Right renal cortex interstitium (tissue), 3 donors: ENCODE results near the gene TULP4. TPM values are rescaled to one million over a fixed set of nuclear protein-coding genes. Genes with fewer than 3 reads are reported as not detected.
"Not testable (repeated sequence)": the region's sequence is repeated elsewhere in the genome, so short reads cannot be mapped to it uniquely, and the experiment has no call there.

ENCODE experiments used
- DNase-seq, 3 donors: peaks; one replicate each; pipeline ENCODE4 v3.0.0-alpha.2; 2013; ENCODE audit warnings: low read depth in 3 of 3, low spot score in 2 of 3
- polyA plus RNA-seq, 3 donors: library from polyadenylated mRNA; unstranded; fragments of 120-200 nt; gene quantifications; one replicate each; pipeline ENCODE4 v1.2.1, GENCODE V29; 2013; ENCODE audit not compliant: insufficient read length in 3 of 3

The TULP4 gene
- polyA plus RNA-seq, 3 donors: 17.7 to 19.1 (median 18.4) TPM

GRCh38 chr6:158545043-158545966, 233.0 kb downstream of the TULP4 start:
- no peak for DNase-seq

DNA sequence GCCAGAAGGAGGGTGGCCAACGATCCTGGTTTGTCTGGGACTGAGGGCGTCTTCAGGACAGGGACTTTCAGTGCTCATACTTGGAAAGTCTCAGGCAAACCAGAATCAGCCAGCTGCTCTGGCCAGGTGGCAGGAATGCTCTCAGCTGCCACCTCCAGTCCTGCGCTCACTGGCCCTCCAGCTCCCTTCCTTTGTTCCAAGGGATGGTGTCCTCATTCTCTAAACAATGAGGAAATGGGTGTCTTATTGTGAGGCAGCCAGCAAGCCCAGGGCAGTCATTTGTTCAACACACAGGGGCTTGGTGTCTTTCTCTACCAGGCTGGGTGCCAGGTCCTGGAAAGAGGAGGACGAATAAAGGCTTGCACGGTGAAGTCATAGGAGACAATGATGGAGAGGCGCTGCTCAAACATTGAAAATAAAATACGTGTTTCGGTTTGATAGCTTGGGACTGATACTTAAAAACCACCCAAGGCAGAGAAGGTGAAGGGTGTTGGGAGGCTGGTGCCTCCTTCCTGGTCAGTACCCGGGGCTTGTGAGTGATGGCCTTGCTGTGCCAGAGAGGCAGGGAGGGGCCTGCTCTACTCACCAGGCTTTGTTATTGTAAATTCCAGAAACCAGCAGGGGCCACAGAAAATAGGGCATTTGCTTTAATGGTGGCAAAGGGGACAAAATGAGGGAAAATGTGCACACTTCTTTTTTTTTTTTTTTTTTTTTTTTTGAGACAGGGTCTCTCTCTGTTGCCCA, 236.3 kb downstream of the TULP4 start:
- no peak for DNase-seq

GRCh38 chr6:158552055-158552795, 240.0 kb downstream of the TULP4 start:
- no peak for DNase-seq

DNA sequence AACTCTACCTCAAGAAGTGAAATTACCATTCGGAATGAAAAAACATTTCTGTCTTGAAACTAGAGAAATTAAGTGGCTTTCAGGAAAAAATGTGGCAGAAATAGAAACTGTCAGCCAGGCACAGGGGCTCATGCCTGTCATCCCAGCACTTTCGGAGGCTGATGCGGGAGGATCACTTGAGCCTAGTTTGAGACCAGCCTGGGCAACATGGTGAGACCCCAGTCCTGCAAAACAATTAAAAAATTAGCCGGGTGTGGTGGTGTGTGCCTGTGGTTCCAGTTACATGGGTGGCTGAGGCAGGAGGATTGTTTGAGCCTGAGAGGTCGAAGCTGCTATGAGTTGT, 240.5 kb downstream of the TULP4 start:
- DNase-seq: no peak

- no peak for DNase-seq
These were observed 242.5 kb downstream of the TULP4 start for GRCh38 chr6:158554611-158555361.

GRCh38 chr6:158556113-158556512, 243.8 kb downstream of the TULP4 start:
- DNase-seq: no peak

GRCh38 chr6:158557110-158557509, 244.8 kb downstream of the TULP4 start:
- DNase-seq: not testable (repeated sequence)

GRCh38 chr6:158557927-158558326, 245.7 kb downstream of the TULP4 start:
- DNase-seq: no peak

GRCh38 chr6:158558415-158559306, 246.4 kb downstream of the TULP4 start:
- DNase-seq: no peak

- no peak for DNase-seq
These were observed 247.2 kb downstream of the TULP4 start for GRCh38 chr6:158559338-158559894.

DNA sequence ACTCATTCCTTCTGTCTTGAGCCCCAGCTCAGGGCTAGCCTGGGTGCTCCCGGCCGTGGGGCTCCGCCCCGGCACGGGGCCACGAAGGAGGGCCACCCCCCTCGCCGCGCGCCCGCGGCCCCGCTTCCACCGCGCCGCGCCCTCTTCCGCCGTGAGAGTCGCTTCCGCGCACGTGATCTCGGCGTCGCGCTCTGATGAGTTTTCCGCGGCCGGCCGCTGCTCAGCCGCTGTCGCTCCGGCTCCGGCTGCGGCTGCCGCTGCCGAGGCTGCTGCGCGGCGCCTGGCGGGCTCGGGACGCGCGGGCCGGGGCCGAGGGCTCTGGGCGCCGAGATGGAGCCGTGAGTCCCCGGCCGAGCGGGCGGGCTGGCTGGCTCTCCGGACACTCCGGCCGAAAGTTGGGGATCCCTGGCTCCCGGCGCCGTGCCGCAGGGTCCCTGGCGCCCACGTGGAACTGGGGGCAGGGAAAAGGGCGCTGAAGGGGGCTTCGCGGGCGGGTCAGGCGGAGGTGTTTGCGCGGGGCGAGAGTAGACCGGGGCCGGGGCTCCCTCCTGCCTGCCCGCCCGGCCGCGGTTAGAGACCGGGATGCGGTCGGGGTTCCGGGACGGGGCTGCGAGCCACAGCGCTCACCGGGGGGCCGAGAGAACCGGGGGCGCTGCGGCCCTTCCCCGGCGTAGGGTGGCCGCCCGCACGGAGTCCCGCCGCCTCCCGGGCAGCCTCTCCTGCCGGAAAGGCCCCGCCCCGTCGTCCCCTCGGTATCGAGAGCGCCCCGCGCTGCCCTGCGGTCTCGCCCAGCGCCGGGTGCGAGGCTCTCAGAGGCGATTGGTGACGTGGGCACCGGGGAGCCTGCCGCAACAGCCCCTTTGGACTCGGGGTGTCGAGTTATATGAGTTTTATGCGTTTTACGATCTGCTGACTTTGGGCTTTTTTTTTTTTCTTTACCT, 247.9 kb downstream of the TULP4 start, which contains the start of gene TMEM181:
TSS of gene TMEM181 (plus strand) at position 197 of the 941 bp plus-strand sequence. CDS start at position 331, 134 bp downstream.
- DNase-seq: peak in 2 of 3 donors; percentile 31 to 70

- peak in 1 of 3 donors; percentile 7 for DNase-seq
These were observed 248.6 kb downstream of the TULP4 start for GRCh38 chr6:158560836-158561320.

Other genes starting within 250 kb of the TULP4 start
- gene SERAC1, start 144.2 kb upstream of the TULP4 start, polyA plus RNA-seq: 10 to 100 TPM; 12.7 to 18.5 (median 13.9) TPM
- gene GTF2H5, start 144.1 kb upstream of the TULP4 start, polyA plus RNA-seq: 10 to 100 TPM; 64.6 to 67.9 (median 64.6) TPM
- 10 to 100 TPM; 21.4 to 24.6 (median 23.0) TPM for gene TMEM181, start 247.6 kb downstream of the TULP4 start, polyA plus RNA-seq